GM18498 (cell line): Measurements from ENCODE around the gene PPP2R5E.

ENCODE experiments used
- ATAC-seq: cut with Tn5 transposase; IDR thresholded peaks from one replicate; pipeline ENCODE4 v1.9.1; 2021; ENCODE audit warnings: mild to moderate bottlenecking, moderate library complexity; ENCODE audit not compliant: unreplicated experiment

PPP2R5E gene

GRCh38 chr14:63435838-63436237 is 107.3 kb downstream of the PPP2R5E start:
- ATAC-seq = no peak

GRCh38 chr14:63435204-63435603 is 108.0 kb downstream of the PPP2R5E start:
- ATAC-seq = no peak

GRCh38 chr14:63432888-63433552 is 110.2 kb downstream of the PPP2R5E start:
- no peak for ATAC-seq

GRCh38 chr14:63432228-63432627 is 110.9 kb downstream of the PPP2R5E start:
- ATAC-seq = no peak

- no peak for ATAC-seq
Observed at GRCh38 chr14:63431466-63431865, 111.7 kb downstream of the PPP2R5E start.

- no peak for ATAC-seq
Observed at GRCh38 chr14:63428486-63428885, 114.7 kb downstream of the PPP2R5E start.

GRCh38 chr14:63426838-63427352 is 116.3 kb downstream of the PPP2R5E start:
- ATAC-seq = no peak

GRCh38 chr14:63423889-63424288 is 119.3 kb downstream of the PPP2R5E start:
- no peak for ATAC-seq

- ATAC-seq = no peak
Observed at GRCh38 chr14:63423381-63423780, 119.8 kb downstream of the PPP2R5E start.

GRCh38 chr14:63421919-63422318 is 121.3 kb downstream of the PPP2R5E start:
- no peak for ATAC-seq

GRCh38 chr14:63421226-63421625 is 122.0 kb downstream of the PPP2R5E start:
- ATAC-seq = no peak

- no peak for ATAC-seq
Observed at GRCh38 chr14:63418020-63418419, 125.2 kb downstream of the PPP2R5E start.

- ATAC-seq = no peak
Observed at GRCh38 chr14:63413009-63413408, 130.2 kb downstream of the PPP2R5E start.

GRCh38 chr14:63406333-63406732 is 136.8 kb downstream of the PPP2R5E start:
- ATAC-seq = no peak

GRCh38 chr14:63405715-63406114 is 137.5 kb downstream of the PPP2R5E start:
- no peak for ATAC-seq

- ATAC-seq = no peak
Observed at GRCh38 chr14:63404906-63405305, 138.3 kb downstream of the PPP2R5E start.

- ATAC-seq = no peak
Observed at GRCh38 chr14:63401646-63402045, 141.5 kb downstream of the PPP2R5E start.

- no peak for ATAC-seq
Observed at GRCh38 chr14:63398952-63399351, 144.2 kb downstream of the PPP2R5E start.

GRCh38 chr14:63394841-63395240 is 148.3 kb downstream of the PPP2R5E start:
- ATAC-seq = no peak

- no peak for ATAC-seq
Observed at GRCh38 chr14:63394432-63394831, 148.7 kb downstream of the PPP2R5E start.

- ATAC-seq = no peak
Observed at GRCh38 chr14:63393012-63393411, 150.2 kb downstream of the PPP2R5E start.

- ATAC-seq = no peak
Observed at GRCh38 chr14:63392236-63392635, 150.9 kb downstream of the PPP2R5E start.
